GM21529 (cell line): ENCODE results near the gene NTRK1.

Experiments
- ATAC-seq: cut with Tn5 transposase; IDR thresholded peaks from one replicate; pipeline ENCODE4 v1.9.1; 2021; ENCODE audit not compliant: unreplicated experiment

NTRK1 gene

DNA sequence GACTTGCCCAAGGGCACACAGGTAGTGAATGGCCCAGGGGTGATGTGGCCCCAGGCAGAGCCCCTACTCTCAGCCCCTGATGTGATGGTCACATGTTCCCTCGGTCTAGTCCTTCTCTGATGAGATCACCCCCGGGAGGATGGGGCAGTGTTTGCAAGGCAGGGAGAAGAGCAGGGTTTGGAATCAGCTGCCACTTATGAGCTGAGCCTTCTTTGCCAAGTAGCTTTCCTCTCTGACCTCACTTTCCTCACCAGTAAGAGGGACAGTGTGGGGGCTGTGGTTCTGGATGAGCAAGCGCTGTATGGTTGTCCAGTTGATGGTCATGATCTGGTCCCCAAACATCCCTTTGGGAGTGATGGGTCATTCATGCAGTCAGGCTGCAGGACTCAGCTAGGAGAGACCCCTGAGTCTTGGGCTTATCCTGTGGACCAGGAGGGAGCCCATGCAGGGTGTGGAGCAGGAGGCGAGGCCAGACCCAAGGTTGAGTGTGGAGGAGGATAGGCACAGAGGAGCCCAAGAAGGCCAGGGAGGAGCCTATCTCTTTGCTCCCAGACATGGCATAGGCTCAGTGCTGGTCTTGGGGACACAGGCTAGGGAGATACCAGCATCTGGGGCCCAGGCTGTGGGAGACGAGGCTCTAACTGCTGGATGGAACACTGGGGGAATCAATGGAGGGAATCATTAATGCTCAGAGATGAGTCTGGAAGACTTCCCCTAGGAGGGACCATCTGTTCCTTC, 16.9 kb downstream of the NTRK1 start:
- no peak for ATAC-seq

DNA sequence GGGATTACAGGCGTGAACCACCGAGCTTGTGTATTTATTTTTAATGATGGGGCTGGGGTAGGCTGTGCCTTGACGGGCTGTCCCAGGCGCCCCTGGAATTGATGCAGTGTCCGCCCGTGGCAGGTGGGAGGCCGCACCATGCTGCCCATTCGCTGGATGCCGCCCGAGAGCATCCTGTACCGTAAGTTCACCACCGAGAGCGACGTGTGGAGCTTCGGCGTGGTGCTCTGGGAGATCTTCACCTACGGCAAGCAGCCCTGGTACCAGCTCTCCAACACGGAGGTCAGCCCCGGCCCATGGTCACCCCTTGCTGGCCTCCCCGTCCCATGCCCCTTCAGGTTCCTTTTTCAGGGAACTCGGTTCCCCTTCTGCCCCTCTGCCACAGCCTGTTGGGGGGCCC, 19.2 kb downstream of the NTRK1 start:
- ATAC-seq: no peak

GRCh38 chr1:156880473-156880872, 19.8 kb downstream of the NTRK1 start:
- no peak for ATAC-seq

- ATAC-seq: no peak
These were observed 20.4 kb downstream of the NTRK1 start for GRCh38 chr1:156881101-156881500.

GRCh38 chr1:156881663-156882062, 21.0 kb downstream of the NTRK1 start:
- ATAC-seq: no peak

DNA sequence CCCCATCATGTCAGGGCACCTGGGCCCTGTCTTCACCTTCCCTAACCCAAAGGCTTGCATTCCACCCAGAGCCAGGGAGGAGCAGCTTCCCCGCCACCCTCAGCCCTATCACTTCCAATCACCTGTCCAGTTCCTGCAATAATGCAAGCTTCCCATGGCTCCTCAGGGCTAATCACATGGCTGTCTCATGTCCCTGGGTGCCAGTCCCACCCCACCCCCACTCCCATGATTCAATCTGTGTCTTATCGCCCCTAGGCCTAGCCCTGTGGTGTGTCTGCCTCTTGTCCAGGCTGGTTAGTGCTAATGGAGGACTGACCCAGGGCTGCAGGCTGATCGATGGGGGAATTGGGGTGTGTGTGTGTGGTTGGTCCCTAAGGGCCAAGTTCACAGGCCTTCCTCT, 21.9 kb downstream of the NTRK1 start:
- ATAC-seq: no peak

- ATAC-seq: no peak
These were observed 23.3 kb downstream of the NTRK1 start for GRCh38 chr1:156883919-156884318.

DNA sequence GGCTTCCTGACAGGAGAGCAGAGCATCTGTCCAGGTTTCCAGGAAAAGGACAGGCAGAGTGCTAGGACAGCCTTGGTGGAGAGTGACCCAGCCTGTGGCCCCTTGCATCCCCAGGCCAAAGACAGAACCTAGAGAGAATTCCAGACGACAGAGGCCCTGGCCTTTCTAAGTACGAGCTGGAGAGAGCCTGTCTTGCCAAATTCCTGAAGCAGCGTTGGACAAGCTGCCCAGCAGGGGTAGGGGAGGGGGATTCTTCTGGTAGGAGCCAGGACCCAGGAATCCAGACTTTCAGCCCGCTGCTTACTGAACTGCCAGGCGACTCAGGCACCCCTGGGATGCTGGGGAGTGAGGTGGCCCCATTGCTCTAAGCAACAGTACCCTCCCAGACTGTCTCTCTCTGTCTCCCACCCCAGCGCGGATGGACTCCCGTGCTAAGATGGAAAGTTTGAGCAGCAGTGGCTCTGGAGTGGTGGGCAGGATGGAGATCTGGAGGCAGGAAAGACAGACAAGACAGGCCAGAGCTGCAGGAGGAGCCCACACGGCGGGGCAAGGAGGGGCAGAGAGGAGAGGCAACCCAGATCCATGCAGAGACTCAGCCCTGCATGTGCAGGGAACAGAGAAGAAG, 24.0 kb downstream of the NTRK1 start:
- ATAC-seq: no peak

DNA sequence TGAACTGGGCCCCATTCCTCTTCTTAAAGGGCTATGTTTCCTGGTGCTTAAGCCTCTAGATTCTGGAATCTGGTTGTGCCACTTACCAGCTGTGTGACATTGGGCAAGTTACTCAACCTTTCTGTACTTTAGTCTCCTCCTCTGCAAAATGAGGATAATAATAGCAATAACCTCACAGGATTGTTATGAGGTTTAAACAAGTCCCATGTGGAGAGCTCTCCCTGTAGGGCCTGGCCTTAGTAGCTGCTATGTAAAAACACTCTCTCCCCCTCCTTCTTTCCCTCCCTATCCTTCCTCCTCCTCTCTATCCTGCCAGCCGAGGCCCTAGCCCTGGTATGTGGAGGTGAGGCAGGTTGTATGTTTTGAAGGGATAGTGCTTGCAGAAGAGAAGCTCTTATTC, 24.6 kb downstream of the NTRK1 start:
- ATAC-seq: no peak

DNA sequence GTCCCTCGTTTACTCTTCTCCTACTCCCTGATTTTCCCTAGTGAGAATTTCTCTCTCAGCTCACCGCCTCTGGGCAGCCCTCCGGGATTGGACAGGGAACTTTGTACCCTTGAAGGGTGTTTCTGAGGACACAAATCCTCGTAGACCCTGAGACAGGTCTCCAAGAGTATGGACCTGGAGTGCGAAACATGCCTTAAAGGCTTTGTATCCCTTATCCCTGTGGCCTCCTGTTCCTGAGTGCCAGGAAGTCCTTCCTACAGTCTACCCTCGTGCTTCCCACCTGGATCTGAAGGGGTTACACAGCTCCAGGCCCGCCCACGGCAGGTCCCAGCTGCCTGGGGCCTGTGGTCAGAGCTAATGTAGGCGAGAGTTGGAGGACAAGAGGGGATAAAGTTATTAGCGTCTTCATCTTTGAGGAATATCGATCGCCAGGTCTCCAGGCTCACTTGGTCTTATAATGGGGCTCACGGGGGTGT, 25.3 kb downstream of the NTRK1 start:
- no peak for ATAC-seq

DNA sequence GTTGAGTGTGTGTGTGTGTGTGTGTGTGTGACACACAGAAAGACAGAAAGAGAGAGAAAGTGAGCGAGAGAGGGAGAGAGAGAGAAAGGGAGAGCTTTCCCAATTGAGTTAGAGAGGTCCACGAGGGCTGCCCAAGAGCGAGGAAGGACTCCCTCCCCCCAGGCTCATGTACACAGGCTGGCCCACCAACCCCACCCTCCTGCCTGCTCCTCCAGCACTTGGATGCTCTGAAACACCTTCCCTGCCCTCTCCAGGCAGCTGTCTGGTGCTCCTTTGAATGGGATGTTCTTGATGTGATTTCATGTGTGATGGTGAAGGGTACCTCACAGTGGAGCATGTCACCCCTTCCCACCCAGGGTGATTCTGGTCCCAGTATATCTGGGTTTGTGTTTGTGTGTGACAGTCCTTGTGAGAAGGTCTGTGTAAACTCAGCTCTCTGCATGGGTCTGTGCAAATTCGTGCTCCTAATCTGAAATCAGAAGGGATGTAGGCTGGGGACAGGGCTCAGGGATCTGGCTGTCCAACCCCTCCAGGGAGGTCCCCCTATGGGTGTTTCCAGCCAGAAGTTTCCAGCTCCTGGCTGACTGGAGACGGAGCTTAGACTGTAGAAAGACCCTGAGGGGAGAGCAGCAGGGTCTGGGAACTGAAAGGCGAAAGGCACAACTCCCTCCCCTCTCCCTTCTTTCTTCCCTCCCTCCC, 26.1 kb downstream of the NTRK1 start:
- ATAC-seq: no peak

- ATAC-seq: no peak
These were observed 26.7 kb downstream of the NTRK1 start for GRCh38 chr1:156887317-156887716.

GRCh38 chr1:156887734-156888133, 27.1 kb downstream of the NTRK1 start:
- no peak for ATAC-seq

GRCh38 chr1:156889802-156890580, 29.3 kb downstream of the NTRK1 start:
- no peak for ATAC-seq

DNA sequence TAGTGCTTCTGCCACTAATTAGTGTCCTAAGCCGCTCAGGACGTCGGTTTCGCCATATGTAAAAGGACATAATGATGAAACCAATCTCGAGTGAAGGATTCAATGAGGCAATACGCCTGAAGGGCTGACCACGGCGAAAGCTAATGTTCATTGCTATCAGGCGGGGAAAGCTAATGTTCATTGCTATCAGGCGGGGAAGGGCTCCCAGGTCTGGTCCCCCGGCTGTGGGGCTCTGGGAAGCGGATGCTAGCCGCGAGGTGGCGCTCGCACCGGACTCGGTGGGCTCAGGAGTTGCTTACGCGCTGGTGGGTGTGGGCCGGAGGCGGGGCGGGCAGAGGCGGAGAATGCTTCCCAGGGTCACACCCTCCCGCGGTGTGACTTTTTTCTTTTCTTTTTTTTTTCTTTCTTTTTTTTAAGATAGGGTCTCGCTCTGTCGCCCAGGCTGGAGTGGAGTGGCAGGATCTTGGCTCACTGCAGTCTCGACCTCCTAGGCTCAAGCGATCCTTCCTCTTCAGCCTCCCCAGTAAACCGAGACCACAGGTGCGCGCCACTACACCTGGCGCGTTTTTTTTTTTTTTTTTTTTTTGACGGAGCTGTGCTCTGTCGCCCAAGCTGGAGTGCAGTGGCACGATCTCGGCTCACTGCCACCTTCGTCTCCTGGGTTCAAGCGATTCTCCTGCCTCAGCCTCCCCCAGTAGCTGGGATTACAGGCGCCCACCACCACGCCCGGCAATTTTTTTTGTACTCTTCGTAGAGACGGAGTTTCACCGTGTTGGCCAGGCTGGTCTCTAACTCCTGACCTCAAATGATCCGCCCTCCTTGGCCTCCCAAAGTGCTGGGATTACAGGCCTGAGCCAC, 31.8 kb downstream of the NTRK1 start:
- ATAC-seq: peak; percentile 71

- no peak for ATAC-seq
These were observed 32.6 kb downstream of the NTRK1 start, which contains the start of gene PEAR1 for GRCh38 chr1:156893048-156893953. PEAR1 (plus strand) TSS chr1:156893718; CDS start chr1:156903927, 10,209 bp downstream.

DNA sequence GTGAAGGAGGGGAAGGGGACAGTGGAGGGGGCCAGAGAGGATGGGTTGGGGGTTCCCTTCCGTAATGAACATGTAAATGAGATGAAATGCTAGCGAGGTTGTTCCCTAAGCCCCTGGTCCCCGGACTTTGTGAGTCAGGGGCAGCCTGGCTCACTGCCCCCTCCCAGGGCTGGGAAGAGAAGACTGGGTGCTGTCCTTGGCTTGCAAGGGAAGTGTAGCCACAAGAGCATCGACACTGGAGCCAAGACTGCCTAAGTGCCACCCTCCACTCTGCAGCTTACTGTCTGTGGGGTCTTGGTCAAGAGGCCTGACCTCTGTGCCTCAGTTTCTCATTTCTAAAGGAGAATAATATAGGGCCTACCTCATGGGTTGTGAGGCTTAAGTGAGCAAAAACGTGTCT, 33.3 kb downstream of the NTRK1 start:
- no peak for ATAC-seq

DNA sequence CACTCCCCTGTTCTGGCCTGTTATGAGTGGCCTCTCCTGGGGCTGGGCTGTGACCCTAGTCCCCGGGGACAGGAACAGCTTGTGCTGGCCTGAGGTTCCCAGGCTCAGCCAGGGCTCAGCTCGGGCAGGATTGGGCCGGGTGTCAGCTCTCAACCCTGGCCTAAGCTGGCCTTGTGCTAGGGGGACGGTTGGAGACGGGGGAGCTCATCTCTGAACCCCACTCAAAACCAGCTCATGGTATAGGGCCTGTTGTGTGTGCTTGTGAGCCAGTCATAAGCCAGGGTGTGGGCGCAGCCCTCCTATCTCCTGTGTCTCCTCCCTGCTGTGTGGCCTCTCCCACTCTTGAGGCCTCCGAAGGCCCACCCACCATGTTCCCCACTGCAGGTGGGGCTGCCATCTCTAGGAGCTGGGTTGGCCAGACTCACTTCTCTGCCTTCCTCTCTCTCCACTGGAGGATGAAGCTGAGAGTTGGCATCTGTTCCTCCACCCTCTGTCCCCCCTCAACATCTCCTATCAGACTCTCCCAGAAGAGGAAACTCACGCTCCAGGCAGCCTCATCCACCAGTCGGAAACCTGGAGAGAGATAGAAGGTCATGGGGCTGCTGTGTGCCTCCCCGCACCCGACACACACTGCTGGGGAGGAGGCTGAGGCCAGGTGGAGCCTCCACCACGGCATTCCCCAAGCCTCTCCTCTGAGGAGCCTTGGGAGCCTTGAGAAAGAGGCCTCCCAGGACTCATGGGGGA, 34.2 kb downstream of the NTRK1 start:
- ATAC-seq: no peak

DNA sequence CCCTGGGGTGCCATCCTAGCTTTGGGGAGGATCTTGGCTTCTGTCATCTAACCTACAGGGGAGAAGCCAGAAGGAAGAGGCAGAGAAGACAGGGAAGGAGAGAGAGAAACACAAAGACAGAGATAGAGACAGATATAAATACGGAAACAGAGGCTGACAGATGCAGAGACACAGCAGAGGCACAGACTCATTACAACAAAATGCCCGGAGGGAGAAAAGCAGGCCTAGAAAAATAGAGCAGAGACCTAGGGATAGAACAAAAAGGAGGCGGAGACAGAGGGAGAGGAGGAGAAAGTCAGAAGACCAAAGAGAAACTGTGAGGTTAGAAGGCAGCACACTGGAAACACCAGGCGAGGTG, 34.8 kb downstream of the NTRK1 start:
- no peak for ATAC-seq
